Transverse colon (tissue), 4 donors: ENCODE measurements around the gene MYZAP. TPM values are rescaled to one million over a fixed set of nuclear protein-coding genes. Genes with fewer than 3 reads are reported as not detected.

Experiments used
- DNase-seq: peaks from one replicate; pipeline ENCODE4 v3.0.0-alpha.2; 2019
- H3K27ac ChIP-seq, 4 donors: fragments of 200-600 bp; sonication (generic); 2 replicates each; pipeline ENCODE4 v1.5.1; 2016 to 2018; ENCODE audit warnings: inconsistent platforms in 4 of 4
- H3K27me3 ChIP-seq: fragments of 200-600 bp; sonication (generic); 2 replicates; pipeline ENCODE4 v1.5.1; 2017; ENCODE audit warnings: inconsistent platforms
- H3K36me3 ChIP-seq, 4 donors: fragments of 200-600 bp; sonication (generic); 2 replicates each; pipeline ENCODE4 v1.5.1; 2017 to 2019; ENCODE audit warnings: inconsistent platforms in 4 of 4
- H3K4me1 ChIP-seq, 4 donors: fragments of 200-600 bp; sonication (generic); 2 replicates each; pipeline ENCODE4 v1.5.1; 2017 to 2020; ENCODE audit warnings: inconsistent platforms in 4 of 4
- H3K4me3 ChIP-seq, 4 donors: fragments of 200-600 bp; sonication (generic); 1 replicate in 1 of 4; 2 replicates in 3 of 4; pipeline versions ENCODE4 v1.5.1 to v1.6.1; 2017 to 2019; ENCODE audit warnings: inconsistent platforms in 4 of 4
- H3K9me3 ChIP-seq, 2 donors: fragments of 200-600 bp; sonication (generic); 2 replicates each; pipeline ENCODE4 v1.5.1; 2017 to 2019; ENCODE audit warnings: inconsistent platforms in 2 of 2
- CTCF ChIP-seq, 5 experiments: fragments of 200-600 bp in 3 of 5; fragments of 450-650 bp in 2 of 5; sonication (generic) in 3 of 5; IDR thresholded peaks; 1 replicate in 2 of 5; 2 replicates in 3 of 5; pipeline ENCODE4 v1.5.1; 2016 to 2017; ENCODE audit warnings: antibody characterized with exemption in 5 of 5, inconsistent platforms in 3 of 5, mild to moderate bottlenecking in 2 of 5, moderate library complexity in 1 of 5
- EP300 ChIP-seq: sonication (generic); formaldehyde crosslinking; IDR thresholded peaks from one replicate; pipeline ENCODE4 v1.6.1; 2017; ENCODE audit warnings: antibody characterized with exemption, low read depth
- POLR2A ChIP-seq: fragments of 450-650 bp; IDR thresholded peaks from one replicate; pipeline ENCODE4 v1.6.1; 2016; ENCODE audit warnings: antibody characterized with exemption, mild to moderate bottlenecking, moderate library complexity
- POLR2AphosphoS5 ChIP-seq, 3 donors: sonication (generic); formaldehyde crosslinking; IDR thresholded peaks; one replicate each; pipeline ENCODE4 v1.6.1; 2016; ENCODE audit warnings: antibody characterized with exemption in 3 of 3
- WGBS, 2 donors: methylation state at CpG; one replicate each; pipeline ENCODE4 v1.1.5; 2018; ENCODE audit warnings: low coverage in 1 of 2; 5-methylcytosine and 5-hydroxymethylcytosine counted together
- in situ Hi-C, 4 donors: fragments of 200-750 bp; cut with MboI; loops; one replicate each; pipeline versions ENCODE4 v1.15.0 to v1.15.1; 2017; ENCODE audit warnings: low sequenced_read_pairs in 3 of 4, low pct_ligation_motif_present in 1 of 4, low pct_unique_long_range_greater_than_20kb in 1 of 4
- intact Hi-C: fragments of 100-400 bp; cut with DNase I; formaldehyde crosslinking; loops from one replicate; pipeline ENCODE4 v1.15.1; 2023; ENCODE audit warnings: low total_unique reads
- total RNA-seq, 4 donors: library from RNA; depleted of rRNA; stranded (reverse); fragments of >200 nt; gene quantifications; one replicate each; pipeline ENCODE4 v1.1.0, GENCODE V29; 2016

Gene MYZAP
- total RNA-seq, 4 donors from 2014 or later = 1.00 to 24.3 (median 10.7) TPM

DNA sequence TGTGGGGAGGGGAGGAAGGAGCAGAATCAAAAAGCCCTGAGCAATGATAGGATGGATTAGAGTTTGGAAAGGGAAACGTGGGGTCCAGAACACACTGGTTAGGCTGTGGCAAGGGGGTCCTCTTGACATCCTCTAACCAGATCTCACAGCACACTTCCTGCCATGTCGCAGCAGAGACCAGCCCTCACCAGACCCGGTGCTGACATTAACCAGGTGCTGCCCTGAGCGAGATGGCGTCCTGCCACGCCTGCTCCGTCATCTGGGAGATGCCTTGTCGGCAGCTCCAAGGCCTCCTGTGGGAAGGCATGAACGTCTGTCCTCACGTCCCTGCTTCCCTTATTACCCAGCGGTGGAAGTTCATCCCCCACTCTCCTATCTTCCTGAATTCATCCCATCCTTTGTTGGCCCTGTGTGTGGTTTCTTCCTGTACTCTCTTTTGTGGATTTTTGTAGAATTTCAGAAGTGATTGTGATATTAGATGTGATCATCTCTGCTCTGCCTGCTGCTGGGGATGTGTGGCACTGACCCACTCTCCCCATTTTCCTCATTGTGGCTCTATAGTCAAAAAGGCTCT lies 29.4 kb upstream of the MYZAP start:
- Histone ChIP-seq H3K27ac (no peak overlapping the region), H3K36me3 (no peaks in the 10 kb centered on the region), H3K27me3 (no peaks in the 10 kb centered on the region), H3K4me3 (no peak overlapping the region), H3K4me1 (peaks cover 15 to 36% (median 24%) of the 10 kb centered on the region in 4 donors), H3K9me3 (no peaks in the 10 kb centered on the region)
- intact Hi-C loops = loop anchor here (5.0 kb wide), 2 partner anchors 50 to 305 kb away; no protein-coding TSS in a partner anchor
- no peak for DNase-seq
- no peak for TF ChIP-seq POLR2AphosphoS5 (IDR thresholded peaks at IDR 0.05)
- TF ChIP-seq CTCF (IDR thresholded peaks at IDR 0.05) = no peak
- no peak for TF ChIP-seq POLR2A
- TF ChIP-seq EP300 = no peak
- 65 to 67% methylated on average over 1 to 11 of the region's 11 CpGs for WGBS, 2 donors
- in situ Hi-C loops = loop anchor here in 3 of 4 donors (5.0 to 25.0 kb wide), 4 partner anchors 50 to 303 kb away; no protein-coding TSS in a partner anchor

DNA sequence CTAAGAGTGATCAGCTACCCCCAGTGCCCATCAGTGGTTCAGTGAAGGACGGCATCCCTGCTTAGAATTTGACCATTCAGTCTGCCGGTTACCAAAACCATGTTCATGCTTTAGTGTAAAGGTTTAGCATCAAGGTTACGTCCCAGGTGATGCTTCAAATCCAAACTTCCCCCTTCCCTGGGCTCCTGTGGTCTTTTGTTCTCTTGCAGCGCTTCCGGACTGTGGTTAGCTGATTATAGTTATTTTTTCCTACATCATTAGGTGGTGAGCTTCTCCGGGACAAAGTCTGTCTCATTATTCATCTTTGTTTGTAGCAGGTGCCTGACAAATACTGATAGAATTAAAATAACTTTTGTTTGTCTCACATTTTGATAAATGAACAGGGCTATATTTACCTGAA lies 28.3 kb upstream of the MYZAP start:
- Histone ChIP-seq H3K9me3 (no peaks in the 10 kb centered on the region), H3K27me3 (no peaks in the 10 kb centered on the region), H3K4me3 (no peak overlapping the region), H3K27ac (no peak overlapping the region), H3K4me1 (peaks cover 18 to 47% (median 28%) of the 10 kb centered on the region in 4 donors), H3K36me3 (no peaks in the 10 kb centered on the region)
- no peak for TF ChIP-seq POLR2AphosphoS5 (IDR thresholded peaks at IDR 0.05)
- DNase-seq = no peak
- WGBS, 2 donors = 71 to 86% methylated on average over 4 to 6 of the region's 6 CpGs
- intact Hi-C loops (loop anchor here (5.0 kb wide), 2 partner anchors 49 to 304 kb away; no protein-coding TSS in a partner anchor), in situ Hi-C loops (loop anchor here in 3 of 4 donors (5.0 to 25.0 kb wide), 4 partner anchors 49 to 301 kb away; no protein-coding TSS in a partner anchor)

GRCh38 chr15:57565311-57565710 lies 26.4 kb upstream of the MYZAP start:
- intact Hi-C loops = no loop called here
- H3K27me3 ChIP-seq = no peaks in the 10 kb centered on the region
- no peaks in the 10 kb centered on the region for H3K36me3 ChIP-seq
- H3K9me3 ChIP-seq = no peaks in the 10 kb centered on the region
- in situ Hi-C loops = loop anchor here in 3 of 4 donors (10.0 to 25.0 kb wide), 3 partner anchors 49 to 299 kb away; no protein-coding TSS in a partner anchor
- H3K4me1 ChIP-seq = peaks cover 18 to 44% (median 26%) of the 10 kb centered on the region in 4 donors
- H3K4me3 ChIP-seq = no peak overlapping the region
- peak overlapping the region; percentile 74 to 80 (median 78) for H3K27ac ChIP-seq
- TF ChIP-seq EP300 = no peak
- TF ChIP-seq POLR2A = no peak
- TF ChIP-seq CTCF (IDR thresholded peaks at IDR 0.05) = no peak
- no peak for TF ChIP-seq POLR2AphosphoS5 (IDR thresholded peaks at IDR 0.05)
- DNase-seq = peak; percentile 66
- 19 to 48% methylated on average over 4 to 10 of the region's 10 CpGs for WGBS, 2 donors

DNA sequence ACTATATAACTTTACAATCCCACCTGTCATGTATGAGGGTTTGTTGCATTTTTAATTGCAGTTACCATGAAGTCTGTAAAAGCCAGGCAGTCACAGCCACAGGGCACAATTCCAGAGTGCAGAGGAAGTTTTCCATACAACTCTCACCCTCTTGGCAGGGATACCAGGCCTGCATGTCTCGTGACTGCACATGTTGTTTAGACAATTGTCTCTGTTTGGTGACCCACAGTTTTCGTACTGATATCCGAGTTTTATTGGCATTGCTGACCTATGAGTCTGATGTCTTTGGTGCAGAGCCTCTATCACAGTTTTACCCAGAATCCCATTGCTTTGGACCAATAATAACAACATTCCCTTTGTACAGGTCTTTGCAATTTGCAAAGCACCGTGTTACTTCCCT lies 24.9 kb upstream of the MYZAP start:
- in situ Hi-C loops (loop anchor here in 3 of 4 donors (10.0 to 25.0 kb wide), 3 partner anchors 48 to 298 kb away; no protein-coding TSS in a partner anchor), intact Hi-C loops (no loop called here)
- TF ChIP-seq POLR2A (no peak), EP300 (peak; percentile 57), CTCF (IDR thresholded peaks at IDR 0.05) (no peak), POLR2AphosphoS5 (IDR thresholded peaks at IDR 0.05) (peak; percentile 36 to 76 (median 68))
- peak; percentile 82 for DNase-seq
- Histone ChIP-seq H3K4me3 (no peak overlapping the region), H3K27me3 (no peaks in the 10 kb centered on the region), H3K27ac (peak overlapping the region; percentile 74 to 80 (median 78)), H3K4me1 (peaks cover 17 to 32% (median 21%) of the 10 kb centered on the region in 4 donors), H3K9me3 (no peaks in the 10 kb centered on the region), H3K36me3 (no peaks in the 10 kb centered on the region)
- WGBS, 2 donors = 42 to 60% methylated on average over 2 to 4 of the region's 4 CpGs
